GM19452 (cell line): ENCODE data around the gene SAXO2.
"Not testable (repeated sequence)": the region's sequence is repeated elsewhere in the genome, so short reads cannot be mapped to it uniquely, and the experiment has no call there.

Experiments
- ATAC-seq: cut with Tn5 transposase; IDR thresholded peaks from one replicate; pipeline ENCODE4 v1.9.1; 2021; ENCODE audit not compliant: unreplicated experiment

The SAXO2 gene

GRCh38 chr15:82333603-82334553, 71.3 kb downstream of the SAXO2 start:
- not testable (repeated sequence) for ATAC-seq
